PC-9 (cell line): ENCODE data around the gene CACNA1D. TPM values are rescaled to one million over a fixed set of nuclear protein-coding genes. Genes with fewer than 3 reads are reported as not detected.

Experiments
- BruUV-seq: library from RNA; stranded (reverse); fragments of 400-500 nt; replicated peaks from 2 replicates; lab custom pipeline; 2021; lab: Mats Ljungman, UMichigan
- CTCF ChIA-PET: fragments of 300-600 bp; sonication (Branson Sonifier 250); formaldehyde crosslinking; loops from one replicate; lab custom pipeline; 2022; ENCODE audit warnings: antibody characterized with exemption; lab: Charles Lee
- POLR2A ChIA-PET: fragments of 300-600 bp; sonication (Branson Sonifier 250); formaldehyde crosslinking; loops from one replicate; lab custom pipeline; 2022; ENCODE audit warnings: antibody characterized with exemption; ENCODE audit not compliant: unreplicated experiment; lab: Charles Lee
- DNase-seq, 2 experiments: peaks; one replicate each; pipeline versions ENCODE4 v3.0.0 to v3.0.0-alpha.2; 2015 to 2022; ENCODE audit warnings: mixed read lengths in 1 of 2
- H2AFZ ChIP-seq: fragments of 200-600 bp; sonication (generic); 2 replicates; pipeline ENCODE4 v1.8.1; 2017; ENCODE audit warnings: antibody characterized with exemption
- H3F3A ChIP-seq: fragments of 200-600 bp; sonication (generic); 2 replicates; pipeline ENCODE4 v1.8.1; 2017; ENCODE audit warnings: antibody characterized with exemption, mild to moderate bottlenecking, low read depth; ENCODE audit not compliant: insufficient read depth
- H3K27ac ChIP-seq: fragments of 200-600 bp; sonication (generic); 2 replicates; pipeline ENCODE4 v1.6.1; 2016; ENCODE audit warnings: mixed run types
- H3K27me3 ChIP-seq: fragments of 200-600 bp; sonication (generic); 2 replicates; pipeline ENCODE4 v1.6.1; 2016; ENCODE audit warnings: low read depth, mixed run types; ENCODE audit not compliant: insufficient read depth
- H3K36me3 ChIP-seq: fragments of 200-600 bp; sonication (generic); 2 replicates; pipeline ENCODE4 v1.6.1; 2016; ENCODE audit warnings: low read depth, mixed run types
- H3K4me1 ChIP-seq: fragments of 200-600 bp; sonication (generic); replicated peaks from 2 replicates; pipeline ENCODE4 v1.6.1; 2016; ENCODE audit warnings: mixed run types; ENCODE audit not compliant: insufficient read depth
- H3K4me2 ChIP-seq: fragments of 200-600 bp; sonication (generic); 2 replicates; pipeline ENCODE4 v1.6.1; 2017; ENCODE audit warnings: mixed run types
- H3K4me3 ChIP-seq: fragments of 200-600 bp; sonication (generic); 2 replicates; pipeline ENCODE4 v1.6.1; 2016; ENCODE audit warnings: mixed run types
- H3K79me2 ChIP-seq: fragments of 200-600 bp; sonication (generic); 2 replicates; pipeline ENCODE4 v1.6.1; 2017; ENCODE audit warnings: low read depth, mixed run types
- H3K9me2 ChIP-seq: fragments of 200-600 bp; sonication (generic); 2 replicates; pipeline ENCODE4 v1.8.1; 2017; ENCODE audit warnings: mild to moderate bottlenecking; ENCODE audit not compliant: insufficient read depth
- H3K9me3 ChIP-seq: fragments of 200-600 bp; sonication (generic); 2 replicates; pipeline ENCODE4 v1.8.1; 2016; ENCODE audit warnings: low read depth; ENCODE audit not compliant: insufficient read depth
- H4K20me1 ChIP-seq: fragments of 200-600 bp; sonication (generic); 2 replicates; pipeline ENCODE4 v1.8.1; 2017; ENCODE audit not compliant: insufficient read depth
- CTCF ChIP-seq: fragments of 200-600 bp; sonication (generic); conservative IDR thresholded peaks from 2 replicates; pipeline ENCODE4 v1.6.1; 2017; ENCODE audit warnings: mixed run types, antibody characterized with exemption, mild to moderate bottlenecking, moderate library complexity
- EZH2 ChIP-seq: fragments of 200-600 bp; sonication (generic); IDR thresholded peaks from 2 replicates; pipeline ENCODE4 v1.8.0; 2017; ENCODE audit warnings: antibody characterized with exemption, low read depth
- intact Hi-C: fragments of 100-400 bp; cut with micrococcal nuclease; formaldehyde crosslinking; loops from one replicate; pipeline ENCODE4 v1.10.0; 2022; ENCODE audit not compliant: unreplicated experiment
- total RNA-seq: library from RNA; stranded (reverse); gene quantifications from 2 replicates; pipeline ENCODE4 v1.2.3, GENCODE V29; 2021

Gene CACNA1D
- total RNA-seq, 1 experiment from 2014 or later, result not detected

- Histone ChIP-seq H3F3A (no peaks in the 10 kb centered on the region), H3K36me3 (no peaks in the 10 kb centered on the region), H3K27ac (no peak overlapping the region), H3K4me2 (no peak overlapping the region), H3K9me2 (no peaks in the 10 kb centered on the region), H3K9me3 (no peaks in the 10 kb centered on the region), H3K27me3 (peaks cover 86% of the 10 kb centered on the region), H2AFZ (no peak overlapping the region), H3K4me1 (no peaks in the 10 kb centered on the region), H4K20me1 (no peaks in the 10 kb centered on the region), H3K4me3 (no peak overlapping the region), H3K79me2 (no peaks in the 10 kb centered on the region)
- POLR2A ChIA-PET, result no interaction called here
- no peak for TF ChIP-seq CTCF
- intact Hi-C loops, result no loop called here
- no TSS peak for BruUV-seq
- no peak for DNase-seq
- CTCF ChIA-PET, result no interaction called here
These were observed 268.9 kb downstream of the CACNA1D start for GRCh38 chr3:53763353-53763752.

DNA sequence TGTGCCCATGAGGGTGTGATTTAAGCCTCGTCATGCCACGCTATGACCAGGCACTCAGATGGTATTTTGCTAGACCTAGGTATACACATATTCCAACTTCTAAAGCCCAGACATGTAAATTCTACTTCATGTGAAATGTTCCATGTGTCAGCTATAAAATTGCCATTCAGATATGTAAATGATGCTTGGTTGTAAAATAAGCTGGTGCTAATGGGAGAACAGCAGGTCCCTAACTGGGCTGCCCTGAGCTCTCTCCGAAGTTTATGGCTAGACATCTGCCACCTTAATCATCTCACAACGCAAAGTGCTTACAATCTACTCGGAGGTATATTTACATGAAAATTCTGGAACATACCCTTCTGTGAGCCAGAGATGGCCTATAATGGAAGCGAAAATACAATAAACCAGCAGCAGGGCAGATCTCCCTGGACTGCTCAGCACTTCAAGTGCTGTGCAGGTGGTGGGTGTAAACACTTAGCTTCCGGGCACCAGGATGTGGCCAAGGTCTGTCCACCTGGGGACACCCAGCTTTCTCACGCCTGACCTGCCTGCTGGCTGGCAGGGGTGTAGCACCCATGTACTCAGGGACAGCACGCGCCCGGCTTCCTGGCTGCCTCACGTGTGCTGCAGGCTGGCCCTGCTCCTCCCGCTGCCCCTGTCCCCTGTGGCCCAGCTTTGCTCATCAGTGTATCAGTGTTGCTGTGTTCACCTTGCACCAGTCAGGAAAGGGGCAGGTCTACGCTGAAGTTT lies 269.8 kb downstream of the CACNA1D start:
- Histone ChIP-seq H3K4me2 (no peak overlapping the region), H4K20me1 (no peaks in the 10 kb centered on the region), H3K4me1 (no peaks in the 10 kb centered on the region), H2AFZ (no peak overlapping the region), H3K79me2 (no peaks in the 10 kb centered on the region), H3K4me3 (no peak overlapping the region), H3K9me3 (no peaks in the 10 kb centered on the region), H3F3A (no peaks in the 10 kb centered on the region), H3K36me3 (no peaks in the 10 kb centered on the region), H3K27ac (no peak overlapping the region), H3K9me2 (no peaks in the 10 kb centered on the region), H3K27me3 (peaks cover 89% of the 10 kb centered on the region)
- ChIA-PET CTCF (no interaction called here), POLR2A (no interaction called here)
- BruUV-seq, result no TSS peak
- intact Hi-C loops, result no loop called here
- no peak for DNase-seq
- TF ChIP-seq CTCF, result no peak
- no peak for TF ChIP-seq EZH2

- Histone ChIP-seq H3F3A (no peaks in the 10 kb centered on the region), H3K79me2 (no peaks in the 10 kb centered on the region), H3K36me3 (no peaks in the 10 kb centered on the region), H3K4me2 (no peak overlapping the region), H3K4me3 (no peak overlapping the region), H2AFZ (no peak overlapping the region), H3K9me3 (no peaks in the 10 kb centered on the region), H3K9me2 (no peaks in the 10 kb centered on the region), H3K4me1 (no peaks in the 10 kb centered on the region), H4K20me1 (no peaks in the 10 kb centered on the region), H3K27me3 (peaks cover 89% of the 10 kb centered on the region), H3K27ac (no peak overlapping the region)
- TF ChIP-seq CTCF (no peak), EZH2 (no peak)
- no peak for DNase-seq
- BruUV-seq, result no TSS peak
- intact Hi-C loops, result no loop called here
- ChIA-PET CTCF (no interaction called here), POLR2A (no interaction called here)
These were observed 271.3 kb downstream of the CACNA1D start for GRCh38 chr3:53765753-53766152.
